SK-N-SH treated with all-trans-retinoic acid at 6 μM for 48 hours (cell line): ENCODE data around the gene NAT16.

ENCODE experiments used
- ATAC-seq: fragments of 200-7000 bp; cut with Tn5 transposase; 3 replicates; pipeline ENCODE4 v1.9.1; 2020; ENCODE audit warnings: mild to moderate bottlenecking, moderate library complexity
- ARNTL ChIP-seq: fragments of 450-650 bp; formaldehyde crosslinking; IDR thresholded peaks from 2 replicates; pipeline ENCODE4 v1.5.0; 2020; ENCODE audit warnings: low read depth, mild to moderate bottlenecking, moderate library complexity, borderline replicate concordance
- CSDC2 ChIP-seq: fragments of 250-450 bp; sonication (Bioruptor Pico); IDR thresholded peaks from 2 replicates; pipeline ENCODE4 v1.5.0; 2020; ENCODE audit warnings: mild to moderate bottlenecking, moderate library complexity
- ESRRG ChIP-seq: fragments of 250-450 bp; sonication (Bioruptor Pico); IDR thresholded peaks from 2 replicates; pipeline ENCODE4 v1.6.1; 2021; ENCODE audit warnings: mild to moderate bottlenecking
- ISL1 ChIP-seq: fragments of 250-450 bp; sonication (Bioruptor Pico); IDR thresholded peaks from 2 replicates; pipeline ENCODE4 v2.1.2; 2022; ENCODE audit warnings: mild to moderate bottlenecking, moderate library complexity
- OSR1 ChIP-seq: fragments of 250-450 bp; sonication (Bioruptor Pico); IDR thresholded peaks from 2 replicates; pipeline ENCODE4 v1.8.0; 2022; ENCODE audit warnings: moderate library complexity, mild to moderate bottlenecking, inconsistent platforms
- PPARA ChIP-seq: fragments of 250-450 bp; sonication (Bioruptor Pico); IDR thresholded peaks from 2 replicates; pipeline ENCODE4 v1.5.0; 2020; ENCODE audit warnings: mild to moderate bottlenecking, borderline replicate concordance
- RARB ChIP-seq: fragments of 250-450 bp; sonication (Bioruptor Pico); IDR thresholded peaks from 2 replicates; pipeline ENCODE4 v1.8.0; 2021; ENCODE audit warnings: mild to moderate bottlenecking, moderate library complexity
- SNAI2 ChIP-seq: fragments of 250-450 bp; sonication (Bioruptor Pico); IDR thresholded peaks from 2 replicates; pipeline ENCODE4 v1.5.0; 2020; ENCODE audit warnings: mild to moderate bottlenecking, moderate library complexity
- TOX ChIP-seq: fragments of 250-450 bp; sonication (Bioruptor Pico); IDR thresholded peaks from 2 replicates; pipeline ENCODE4 v1.8.0; 2021; ENCODE audit warnings: mild to moderate bottlenecking, moderate library complexity, borderline replicate concordance
- ZC3H10 ChIP-seq: fragments of 250-450 bp; sonication (Bioruptor Pico); IDR thresholded peaks from 2 replicates; pipeline ENCODE4 v1.5.1; 2021; ENCODE audit warnings: mild to moderate bottlenecking, moderate library complexity
- ZFP3 ChIP-seq: fragments of 250-450 bp; sonication (Bioruptor Pico); IDR thresholded peaks from 2 replicates; pipeline ENCODE4 v1.5.0; 2020; ENCODE audit warnings: mild to moderate bottlenecking, moderate library complexity
- ZNF565 ChIP-seq: fragments of 450-650 bp; formaldehyde crosslinking; conservative IDR thresholded peaks from 2 replicates; pipeline ENCODE4 v1.5.0; 2020; ENCODE audit warnings: low read depth, mild to moderate bottlenecking, moderate library complexity
- ZNF70 ChIP-seq: fragments of 450-650 bp; formaldehyde crosslinking; IDR thresholded peaks from 2 replicates; pipeline ENCODE4 v1.5.0; 2020; ENCODE audit warnings: mild to moderate bottlenecking, moderate library complexity
- TF ChIP-seq, protein P1 (sequence below): fragments of 250-450 bp; sonication (Bioruptor Pico); IDR thresholded peaks from 2 replicates; pipeline ENCODE4 v1.5.1; 2020; ENCODE audit warnings: low read depth, mild to moderate bottlenecking, moderate library complexity
- TF ChIP-seq, protein P2 (sequence below): fragments of 250-450 bp; sonication (Bioruptor Pico); IDR thresholded peaks from 2 replicates; pipeline ENCODE4 v1.8.0; 2020; ENCODE audit warnings: mild to moderate bottlenecking, moderate library complexity, borderline replicate concordance
- TF ChIP-seq, protein P3 (sequence below): fragments of 250-450 bp; sonication (Bioruptor Pico); IDR thresholded peaks from 2 replicates; pipeline ENCODE4 v1.8.0; 2021; ENCODE audit warnings: low read depth, mild to moderate bottlenecking, moderate library complexity, borderline replicate concordance
- TF ChIP-seq, protein P4 (sequence below): fragments of 250-450 bp; sonication (Bioruptor Pico); IDR thresholded peaks from 2 replicates; pipeline ENCODE4 v1.5.1; 2021; ENCODE audit warnings: mild to moderate bottlenecking, moderate library complexity
- TF ChIP-seq, protein P5 (sequence below): fragments of 250-450 bp; sonication (Bioruptor Pico); IDR thresholded peaks from 2 replicates; pipeline ENCODE4 v1.5.0; 2020; ENCODE audit warnings: mild to moderate bottlenecking, moderate library complexity

NAT16 gene

DNA sequence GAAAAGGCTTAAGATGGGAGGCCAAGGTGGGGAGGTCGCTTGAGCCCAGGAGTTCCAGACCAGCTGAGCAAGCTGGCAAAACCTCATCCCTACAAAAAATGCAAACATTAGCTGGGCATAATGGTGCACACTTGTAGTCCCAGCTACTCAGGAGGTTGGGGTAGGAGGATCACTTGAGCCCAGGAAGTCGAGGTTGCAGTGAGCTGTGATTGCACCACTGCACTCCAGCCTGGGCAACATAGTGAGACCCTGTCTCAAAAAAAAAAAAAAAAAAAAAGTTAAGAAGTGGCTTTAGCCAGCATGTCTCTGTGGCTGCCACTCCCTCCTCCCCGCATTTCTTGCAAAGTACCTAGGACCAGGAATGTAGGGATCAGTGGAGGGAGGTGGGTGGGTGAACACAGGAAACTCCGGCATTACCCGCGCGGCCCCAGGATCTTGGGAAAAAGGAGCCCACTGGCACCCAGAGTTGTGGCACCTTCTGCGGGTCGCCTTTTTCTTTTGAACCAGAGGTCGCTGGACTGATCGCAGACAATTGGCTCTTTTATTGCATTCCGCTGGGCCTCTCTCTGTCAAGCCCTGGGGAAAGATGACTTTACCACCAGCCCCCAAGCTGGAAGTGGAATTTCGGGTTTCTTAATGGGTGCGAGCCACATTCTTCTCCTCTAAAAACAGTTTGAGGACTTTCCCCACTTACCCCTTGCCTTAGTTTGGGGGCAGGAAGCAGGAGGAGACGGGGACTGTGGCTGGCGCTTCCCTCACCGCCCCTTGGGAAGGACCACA, 18.2 kb downstream of the NAT16 start:
- TF ChIP-seq ARNTL (no peak), ZFP3 (CRISPR knock-in tag) (peak; percentile 80; the same call in 1 of the 2 replicates)
- ATAC-seq, result no peak

DNA sequence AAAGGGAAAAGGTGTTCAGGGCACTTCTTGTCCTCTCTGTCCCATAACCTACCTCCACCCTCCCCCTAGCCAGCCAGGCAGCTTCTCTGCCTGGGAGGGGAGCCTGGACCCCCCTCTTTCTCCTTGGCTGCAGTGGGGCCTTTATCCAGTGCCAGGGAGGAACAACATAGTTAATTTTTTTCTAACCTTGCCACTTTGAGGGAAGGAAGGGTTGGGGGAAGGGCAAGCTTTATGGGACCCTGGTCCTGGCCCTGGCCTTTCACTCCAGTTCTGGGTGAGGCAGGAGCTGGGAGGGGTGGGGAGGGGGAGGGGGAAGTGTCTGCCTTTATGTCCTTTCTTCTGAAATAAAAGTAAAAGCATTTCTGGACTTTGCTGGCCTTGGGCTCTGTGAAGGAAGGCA, 19.2 kb downstream of the NAT16 start:
- no peak for ATAC-seq
- TF ChIP-seq, protein P1, sequence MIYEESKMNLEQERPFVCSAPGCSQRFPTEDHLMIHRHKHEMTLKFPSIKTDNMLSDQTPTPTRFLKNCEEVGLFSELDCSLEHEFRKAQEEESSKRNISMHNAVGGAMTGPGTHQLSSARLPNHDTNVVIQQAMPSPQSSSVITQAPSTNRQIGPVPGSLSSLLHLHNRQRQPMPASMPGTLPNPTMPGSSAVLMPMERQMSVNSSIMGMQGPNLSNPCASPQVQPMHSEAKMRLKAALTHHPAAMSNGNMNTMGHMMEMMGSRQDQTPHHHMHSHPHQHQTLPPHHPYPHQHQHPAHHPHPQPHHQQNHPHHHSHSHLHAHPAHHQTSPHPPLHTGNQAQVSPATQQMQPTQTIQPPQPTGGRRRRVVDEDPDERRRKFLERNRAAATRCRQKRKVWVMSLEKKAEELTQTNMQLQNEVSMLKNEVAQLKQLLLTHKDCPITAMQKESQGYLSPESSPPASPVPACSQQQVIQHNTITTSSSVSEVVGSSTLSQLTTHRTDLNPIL (CRISPR knock-in tag), result no peak
- no peak for TF ChIP-seq SNAI2
- TF ChIP-seq, protein P2, sequence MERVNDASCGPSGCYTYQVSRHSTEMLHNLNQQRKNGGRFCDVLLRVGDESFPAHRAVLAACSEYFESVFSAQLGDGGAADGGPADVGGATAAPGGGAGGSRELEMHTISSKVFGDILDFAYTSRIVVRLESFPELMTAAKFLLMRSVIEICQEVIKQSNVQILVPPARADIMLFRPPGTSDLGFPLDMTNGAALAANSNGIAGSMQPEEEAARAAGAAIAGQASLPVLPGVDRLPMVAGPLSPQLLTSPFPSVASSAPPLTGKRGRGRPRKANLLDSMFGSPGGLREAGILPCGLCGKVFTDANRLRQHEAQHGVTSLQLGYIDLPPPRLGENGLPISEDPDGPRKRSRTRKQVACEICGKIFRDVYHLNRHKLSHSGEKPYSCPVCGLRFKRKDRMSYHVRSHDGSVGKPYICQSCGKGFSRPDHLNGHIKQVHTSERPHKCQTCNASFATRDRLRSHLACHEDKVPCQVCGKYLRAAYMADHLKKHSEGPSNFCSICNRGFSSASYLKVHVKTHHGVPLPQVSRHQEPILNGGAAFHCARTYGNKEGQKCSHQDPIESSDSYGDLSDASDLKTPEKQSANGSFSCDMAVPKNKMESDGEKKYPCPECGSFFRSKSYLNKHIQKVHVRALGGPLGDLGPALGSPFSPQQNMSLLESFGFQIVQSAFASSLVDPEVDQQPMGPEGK (CRISPR knock-in tag), result no peak

DNA sequence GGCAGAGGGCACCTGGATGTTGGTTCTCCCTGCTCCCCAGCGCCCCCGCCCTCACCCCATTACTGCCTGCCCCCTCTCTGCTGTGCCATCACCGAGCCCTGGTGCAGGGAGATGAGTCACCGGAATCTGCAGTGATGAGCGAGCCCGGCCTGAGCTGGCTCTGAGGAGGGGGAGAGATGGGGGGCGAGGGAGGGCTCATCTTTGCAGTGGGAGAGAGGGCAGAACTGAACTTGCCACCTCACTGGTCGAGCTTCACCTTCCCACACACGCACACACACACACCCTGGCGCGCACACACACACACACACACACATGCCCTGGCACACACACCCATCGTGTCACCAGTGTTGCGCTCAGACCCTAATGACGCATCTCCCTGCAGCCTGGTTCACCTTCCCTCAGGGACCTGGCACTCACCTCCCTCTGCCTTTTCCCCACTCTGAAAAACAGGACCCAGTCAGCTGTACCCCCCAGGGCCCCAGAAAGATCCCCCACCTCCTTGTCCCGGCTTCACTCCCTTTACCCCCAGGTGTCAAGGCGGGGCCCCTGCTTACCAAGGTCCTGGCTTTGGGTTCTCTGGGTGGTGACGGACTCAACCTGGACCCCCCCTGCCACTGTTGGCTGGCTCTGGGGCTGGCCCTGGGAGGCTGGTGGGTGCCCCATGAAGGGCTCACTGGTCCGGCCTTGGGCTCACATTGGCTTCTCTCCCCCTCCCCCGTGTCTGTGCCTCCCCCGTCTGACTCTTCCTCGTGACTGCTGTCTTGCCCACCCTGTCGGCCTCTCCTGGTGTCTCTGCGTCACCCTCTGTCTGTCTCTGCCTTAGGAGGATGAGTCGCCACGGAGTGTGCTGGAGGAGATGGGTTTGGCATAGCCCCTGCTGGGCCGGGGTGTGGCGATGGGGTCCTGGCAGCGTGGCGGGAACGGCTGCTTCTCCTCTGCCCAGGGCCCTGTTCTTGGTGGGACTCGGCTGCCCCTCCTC, 20.1 kb downstream of the NAT16 start:
- ATAC-seq, result peak; percentile 70
- TF ChIP-seq, protein P1 (CRISPR knock-in tag), result no peak
- TF ChIP-seq ZFP3 (CRISPR knock-in tag), result peak; percentile 26; the same call in 1 of the 2 replicates
- TF ChIP-seq, all 23 proteins: peak for 1

DNA sequence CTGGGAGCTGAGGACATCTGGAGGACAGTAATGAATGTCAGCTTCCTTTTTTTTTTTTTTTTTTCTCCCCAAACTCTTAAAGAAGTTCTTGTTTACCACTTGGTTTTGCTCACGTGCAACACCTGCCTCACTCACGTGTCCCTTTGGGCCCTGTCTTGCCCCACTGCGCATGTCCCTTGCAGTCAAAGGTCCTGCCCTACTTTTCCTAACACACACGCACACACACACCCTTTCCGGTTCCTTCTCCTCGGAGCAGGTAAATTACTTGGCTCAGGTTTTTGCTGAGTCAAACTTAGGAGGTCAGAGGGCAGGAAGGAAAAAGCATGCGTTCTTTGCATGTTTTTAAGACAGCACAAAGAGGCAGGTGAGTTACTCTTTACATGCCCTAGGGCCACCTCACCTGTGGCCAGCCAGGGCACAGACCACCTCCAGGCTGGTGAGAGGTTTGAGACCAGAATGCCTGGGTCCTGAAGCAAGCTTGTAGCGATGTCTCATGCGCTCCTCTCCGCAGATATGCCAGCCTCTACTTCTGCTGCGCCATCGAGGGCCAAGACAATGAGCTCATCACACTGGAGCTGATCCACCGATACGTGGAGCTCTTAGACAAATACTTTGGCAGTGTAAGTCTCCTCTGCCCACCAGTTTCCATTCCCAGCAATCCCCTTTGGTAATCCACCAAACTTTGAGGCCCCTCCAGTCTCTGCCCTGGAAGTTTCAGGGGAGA, 23.1 kb downstream of the NAT16 start:
- TF ChIP-seq ZNF565 (CRISPR knock-in tag) (no peak), RARB (CRISPR knock-in tag) (no peak), PPARA (CRISPR knock-in tag) (no peak), ZC3H10 (CRISPR knock-in tag) (no peak), ISL1 (CRISPR knock-in tag) (no peak), ZNF70 (CRISPR knock-in tag) (no peak), TOX (CRISPR knock-in tag) (no peak), OSR1 (no peak), CSDC2 (CRISPR knock-in tag) (no peak), ESRRG (no peak)
- TF ChIP-seq, protein P1 (CRISPR knock-in tag), result no peak
- TF ChIP-seq, protein P3, sequence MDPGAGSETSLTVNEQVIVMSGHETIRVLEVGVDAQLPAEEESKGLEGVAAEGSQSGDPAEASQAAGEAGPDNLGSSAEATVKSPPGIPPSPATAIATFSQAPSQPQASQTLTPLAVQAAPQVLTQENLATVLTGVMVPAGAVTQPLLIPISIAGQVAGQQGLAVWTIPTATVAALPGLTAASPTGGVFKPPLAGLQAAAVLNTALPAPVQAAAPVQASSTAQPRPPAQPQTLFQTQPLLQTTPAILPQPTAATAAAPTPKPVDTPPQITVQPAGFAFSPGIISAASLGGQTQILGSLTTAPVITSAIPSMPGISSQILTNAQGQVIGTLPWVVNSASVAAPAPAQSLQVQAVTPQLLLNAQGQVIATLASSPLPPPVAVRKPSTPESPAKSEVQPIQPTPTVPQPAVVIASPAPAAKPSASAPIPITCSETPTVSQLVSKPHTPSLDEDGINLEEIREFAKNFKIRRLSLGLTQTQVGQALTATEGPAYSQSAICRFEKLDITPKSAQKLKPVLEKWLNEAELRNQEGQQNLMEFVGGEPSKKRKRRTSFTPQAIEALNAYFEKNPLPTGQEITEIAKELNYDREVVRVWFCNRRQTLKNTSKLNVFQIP (CRISPR knock-in tag), result no peak
- TF ChIP-seq, protein P4, sequence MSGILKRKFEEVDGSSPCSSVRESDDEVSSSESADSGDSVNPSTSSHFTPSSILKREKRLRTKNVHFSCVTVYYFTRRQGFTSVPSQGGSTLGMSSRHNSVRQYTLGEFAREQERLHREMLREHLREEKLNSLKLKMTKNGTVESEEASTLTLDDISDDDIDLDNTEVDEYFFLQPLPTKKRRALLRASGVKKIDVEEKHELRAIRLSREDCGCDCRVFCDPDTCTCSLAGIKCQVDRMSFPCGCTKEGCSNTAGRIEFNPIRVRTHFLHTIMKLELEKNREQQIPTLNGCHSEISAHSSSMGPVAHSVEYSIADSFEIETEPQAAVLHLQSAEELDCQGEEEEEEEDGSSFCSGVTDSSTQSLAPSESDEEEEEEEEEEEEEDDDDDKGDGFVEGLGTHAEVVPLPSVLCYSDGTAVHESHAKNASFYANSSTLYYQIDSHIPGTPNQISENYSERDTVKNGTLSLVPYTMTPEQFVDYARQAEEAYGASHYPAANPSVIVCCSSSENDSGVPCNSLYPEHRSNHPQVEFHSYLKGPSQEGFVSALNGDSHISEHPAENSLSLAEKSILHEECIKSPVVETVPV (CRISPR knock-in tag), result no peak
- TF ChIP-seq, protein P5, sequence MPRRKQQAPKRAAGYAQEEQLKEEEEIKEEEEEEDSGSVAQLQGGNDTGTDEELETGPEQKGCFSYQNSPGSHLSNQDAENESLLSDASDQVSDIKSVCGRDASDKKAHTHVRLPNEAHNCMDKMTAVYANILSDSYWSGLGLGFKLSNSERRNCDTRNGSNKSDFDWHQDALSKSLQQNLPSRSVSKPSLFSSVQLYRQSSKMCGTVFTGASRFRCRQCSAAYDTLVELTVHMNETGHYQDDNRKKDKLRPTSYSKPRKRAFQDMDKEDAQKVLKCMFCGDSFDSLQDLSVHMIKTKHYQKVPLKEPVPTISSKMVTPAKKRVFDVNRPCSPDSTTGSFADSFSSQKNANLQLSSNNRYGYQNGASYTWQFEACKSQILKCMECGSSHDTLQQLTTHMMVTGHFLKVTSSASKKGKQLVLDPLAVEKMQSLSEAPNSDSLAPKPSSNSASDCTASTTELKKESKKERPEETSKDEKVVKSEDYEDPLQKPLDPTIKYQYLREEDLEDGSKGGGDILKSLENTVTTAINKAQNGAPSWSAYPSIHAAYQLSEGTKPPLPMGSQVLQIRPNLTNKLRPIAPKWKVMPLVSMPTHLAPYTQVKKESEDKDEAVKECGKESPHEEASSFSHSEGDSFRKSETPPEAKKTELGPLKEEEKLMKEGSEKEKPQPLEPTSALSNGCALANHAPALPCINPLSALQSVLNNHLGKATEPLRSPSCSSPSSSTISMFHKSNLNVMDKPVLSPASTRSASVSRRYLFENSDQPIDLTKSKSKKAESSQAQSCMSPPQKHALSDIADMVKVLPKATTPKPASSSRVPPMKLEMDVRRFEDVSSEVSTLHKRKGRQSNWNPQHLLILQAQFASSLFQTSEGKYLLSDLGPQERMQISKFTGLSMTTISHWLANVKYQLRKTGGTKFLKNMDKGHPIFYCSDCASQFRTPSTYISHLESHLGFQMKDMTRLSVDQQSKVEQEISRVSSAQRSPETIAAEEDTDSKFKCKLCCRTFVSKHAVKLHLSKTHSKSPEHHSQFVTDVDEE (CRISPR knock-in tag), result no peak
- TF ChIP-seq, all 23 proteins: peak for 0
- ATAC-seq, result no peak
